SK-N-SH (cell line): ENCODE data around the gene PPP4R3C.

ENCODE experiments used
- POLR2AphosphoS5 ChIP-seq: IDR thresholded peaks from 2 replicates; pipeline ENCODE4 v1.6.1; 2012; ENCODE audit warnings: low read depth, low read length
- TF ChIP-seq, protein P1 (sequence below): fragments of 200-600 bp; sonication (generic); IDR thresholded peaks from 2 replicates; pipeline ENCODE4 v1.6.1; 2017; ENCODE audit warnings: antibody characterized with exemption, mild to moderate bottlenecking, moderate library complexity

DNA sequence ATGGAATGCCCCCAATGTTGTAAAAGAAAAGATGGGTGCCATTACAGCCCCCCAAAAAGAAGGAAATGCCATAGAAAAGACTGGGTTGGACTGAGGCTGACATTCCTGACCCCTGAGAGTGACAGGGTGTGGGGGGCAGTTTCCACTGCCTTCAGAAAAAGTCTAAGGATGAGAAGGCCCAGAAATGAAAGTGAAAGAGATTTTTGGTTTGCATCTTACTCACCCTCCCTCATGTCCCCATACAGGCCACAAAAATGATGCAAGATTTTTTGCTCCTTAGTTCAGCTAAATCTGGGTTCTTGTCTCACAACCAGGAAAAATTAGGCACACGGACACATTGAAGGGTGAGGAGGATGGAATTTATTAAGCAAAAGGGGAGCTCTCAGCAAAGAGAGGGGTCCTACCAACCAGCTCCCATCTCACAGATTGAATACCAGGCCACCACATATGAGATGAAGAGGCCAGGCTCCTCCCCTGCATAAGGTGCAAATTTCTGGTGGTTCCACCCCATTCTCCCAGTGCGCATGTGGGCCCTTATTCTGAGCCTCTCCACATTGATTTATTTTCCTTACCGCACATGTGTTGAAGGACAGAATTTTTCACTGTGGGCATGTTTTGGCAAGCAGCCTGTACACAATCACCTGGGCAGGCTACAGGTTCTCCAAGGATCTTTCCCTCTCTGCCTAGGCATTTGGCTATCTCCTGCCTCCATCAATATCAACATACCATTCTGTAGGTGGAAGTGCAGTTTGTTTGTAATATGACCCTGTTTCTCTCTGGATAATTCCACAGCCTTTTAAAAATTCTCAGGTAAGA is 18.8 kb downstream of the PPP4R3C start:
- TF ChIP-seq, protein P1, sequence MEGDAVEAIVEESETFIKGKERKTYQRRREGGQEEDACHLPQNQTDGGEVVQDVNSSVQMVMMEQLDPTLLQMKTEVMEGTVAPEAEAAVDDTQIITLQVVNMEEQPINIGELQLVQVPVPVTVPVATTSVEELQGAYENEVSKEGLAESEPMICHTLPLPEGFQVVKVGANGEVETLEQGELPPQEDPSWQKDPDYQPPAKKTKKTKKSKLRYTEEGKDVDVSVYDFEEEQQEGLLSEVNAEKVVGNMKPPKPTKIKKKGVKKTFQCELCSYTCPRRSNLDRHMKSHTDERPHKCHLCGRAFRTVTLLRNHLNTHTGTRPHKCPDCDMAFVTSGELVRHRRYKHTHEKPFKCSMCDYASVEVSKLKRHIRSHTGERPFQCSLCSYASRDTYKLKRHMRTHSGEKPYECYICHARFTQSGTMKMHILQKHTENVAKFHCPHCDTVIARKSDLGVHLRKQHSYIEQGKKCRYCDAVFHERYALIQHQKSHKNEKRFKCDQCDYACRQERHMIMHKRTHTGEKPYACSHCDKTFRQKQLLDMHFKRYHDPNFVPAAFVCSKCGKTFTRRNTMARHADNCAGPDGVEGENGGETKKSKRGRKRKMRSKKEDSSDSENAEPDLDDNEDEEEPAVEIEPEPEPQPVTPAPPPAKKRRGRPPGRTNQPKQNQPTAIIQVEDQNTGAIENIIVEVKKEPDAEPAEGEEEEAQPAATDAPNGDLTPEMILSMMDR, result no peak
- no peak for TF ChIP-seq POLR2AphosphoS5
